Skeletal muscle tissue (tissue), 4 donors: ENCODE results near the gene SNRPA. TPM values are rescaled to one million over a fixed set of nuclear protein-coding genes. Genes with fewer than 3 reads are reported as not detected.

ENCODE experiments used
- H3K27ac ChIP-seq: one replicate; pipeline ENCODE4 v1.7.0; 2013; ENCODE audit warnings: mild to moderate bottlenecking, low read depth, low read length, inconsistent platforms
- H3K27me3 ChIP-seq, 3 donors: one replicate each; pipeline ENCODE4 v1.7.0; 2013; ENCODE audit warnings: low read length in 3 of 3; ENCODE audit not compliant: control insufficient read depth in 3 of 3, insufficient read depth in 3 of 3
- H3K36me3 ChIP-seq, 3 donors: one replicate each; pipeline ENCODE4 v1.7.0; 2013; ENCODE audit warnings: low read length in 3 of 3; ENCODE audit not compliant: control insufficient read depth in 3 of 3, insufficient read depth in 3 of 3
- H3K4me1 ChIP-seq, 3 donors: one replicate each; pipeline ENCODE4 v1.7.0; 2013; ENCODE audit warnings: low read length in 3 of 3, mild to moderate bottlenecking in 3 of 3; ENCODE audit not compliant: control insufficient read depth in 3 of 3, insufficient read depth in 3 of 3
- H3K4me3 ChIP-seq, 3 donors: one replicate each; pipeline ENCODE4 v1.7.0; 2013; ENCODE audit warnings: low read length in 3 of 3
- H3K9ac ChIP-seq, 3 donors: one replicate each; pipeline ENCODE4 v1.7.0; 2013; ENCODE audit warnings: low read length in 3 of 3, mild to moderate bottlenecking in 3 of 3, moderate library complexity in 2 of 3, low read depth in 1 of 3
- H3K9me3 ChIP-seq, 3 donors: one replicate each; pipeline ENCODE4 v1.7.0; 2013; ENCODE audit warnings: low read length in 3 of 3; ENCODE audit not compliant: control insufficient read depth in 3 of 3
- total RNA-seq: library from RNA; depleted of rRNA; stranded (reverse); fragments of >200 nt; gene quantifications from one replicate; pipeline ENCODE4 v1.2.3, GENCODE V29; 2014
- donor health status: Osteomylitis.

The SNRPA gene
- 7.8 TPM for total RNA-seq

DNA sequence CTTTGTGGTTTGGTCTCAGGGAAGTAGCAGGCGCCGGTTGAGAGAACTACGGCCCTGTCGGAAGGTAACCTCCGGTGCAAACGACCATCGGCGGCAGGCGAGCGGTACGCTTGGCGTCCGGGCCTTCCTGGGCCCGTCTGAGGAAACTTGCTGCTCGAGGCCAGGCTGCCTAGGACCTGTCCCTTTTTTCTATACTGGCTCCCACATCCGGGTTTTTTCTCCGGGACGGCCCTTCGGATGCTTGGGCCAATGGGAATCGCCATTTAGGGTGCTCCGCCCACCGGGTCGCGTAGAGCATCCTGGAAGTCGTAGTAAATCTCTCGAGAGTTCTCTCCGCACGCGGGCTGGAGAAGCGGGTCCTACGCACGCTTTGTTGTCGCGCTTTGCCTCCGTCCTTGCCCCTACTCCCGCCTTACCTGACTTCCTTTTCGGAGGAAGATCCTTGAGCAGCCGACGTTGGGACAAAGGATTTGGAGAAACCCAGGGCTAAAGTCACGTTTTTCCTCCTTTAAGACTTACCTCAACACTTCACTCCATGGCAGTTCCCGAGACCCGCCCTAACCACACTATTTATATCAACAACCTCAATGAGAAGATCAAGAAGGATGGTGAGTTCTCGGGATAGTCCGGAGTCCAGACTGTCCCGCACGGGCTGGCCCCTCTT, at the start of gene SNRPA:
Gene SNRPA (plus strand): TSS at position 330 of the 664 bp plus-strand sequence. CDS start 206 bp downstream, at position 536.
- Histone ChIP-seq H3K4me3 (peak within 1 kb of the TSS; percentile 93 to 97 (median 94)), H3K27ac (peak within 1 kb of the TSS; percentile 99), H3K36me3 (peaks cover 0 to 11% (median 3%) of the 10 kb centered on the region in 3 donors), H3K9me3 (no peaks in the 10 kb centered on the region), H3K9ac (peak within 1 kb of the TSS; percentile 87 to 92 (median 91)), H3K4me1 (peaks cover 22 to 42% (median 37%) of the 10 kb centered on the region in 3 donors), H3K27me3 (no peaks in the 10 kb centered on the region)

DNA sequence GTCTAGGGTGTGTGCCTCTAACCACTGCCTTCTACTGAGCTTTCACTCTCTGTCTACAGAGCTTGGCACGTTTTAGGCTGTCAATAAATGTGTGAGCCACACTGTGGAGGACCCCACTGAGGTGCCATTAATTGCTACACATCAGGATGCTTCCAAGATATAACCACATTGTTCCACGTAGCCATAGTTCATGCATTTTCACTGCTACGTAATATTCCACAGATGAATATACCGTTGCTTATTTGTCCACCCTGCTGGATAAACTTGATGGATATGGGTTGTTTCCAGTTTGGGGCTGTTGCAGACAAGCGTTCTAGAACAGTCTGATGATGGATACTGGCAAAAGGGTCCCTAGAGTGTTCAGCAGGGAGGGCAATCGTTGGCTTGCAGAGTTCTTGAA, 49.2 kb upstream of the SNRPA start:
- Histone ChIP-seq H3K27ac (no peak overlapping the region), H3K4me3 (no peak overlapping the region), H3K9ac (no peak overlapping the region), H3K27me3 (no peaks in the 10 kb centered on the region), H3K36me3 (peaks cover 50 to 54% (median 51%) of the 10 kb centered on the region in 3 donors), H3K9me3 (no peaks in the 10 kb centered on the region), H3K4me1 (peaks cover 0 to 4% (median 0%) of the 10 kb centered on the region in 3 donors)

GRCh38 chr19:40702337-40703012, 48.5 kb upstream of the SNRPA start:
- H3K4me3 ChIP-seq = no peak overlapping the region
- H3K27ac ChIP-seq = no peak overlapping the region
- no peak overlapping the region for H3K9ac ChIP-seq
- H3K36me3 ChIP-seq = peaks cover 50 to 54% (median 53%) of the 10 kb centered on the region in 3 donors
- H3K27me3 ChIP-seq = no peaks in the 10 kb centered on the region
- H3K9me3 ChIP-seq = no peaks in the 10 kb centered on the region
- H3K4me1 ChIP-seq = peaks cover 0 to 4% (median 0%) of the 10 kb centered on the region in 3 donors

DNA sequence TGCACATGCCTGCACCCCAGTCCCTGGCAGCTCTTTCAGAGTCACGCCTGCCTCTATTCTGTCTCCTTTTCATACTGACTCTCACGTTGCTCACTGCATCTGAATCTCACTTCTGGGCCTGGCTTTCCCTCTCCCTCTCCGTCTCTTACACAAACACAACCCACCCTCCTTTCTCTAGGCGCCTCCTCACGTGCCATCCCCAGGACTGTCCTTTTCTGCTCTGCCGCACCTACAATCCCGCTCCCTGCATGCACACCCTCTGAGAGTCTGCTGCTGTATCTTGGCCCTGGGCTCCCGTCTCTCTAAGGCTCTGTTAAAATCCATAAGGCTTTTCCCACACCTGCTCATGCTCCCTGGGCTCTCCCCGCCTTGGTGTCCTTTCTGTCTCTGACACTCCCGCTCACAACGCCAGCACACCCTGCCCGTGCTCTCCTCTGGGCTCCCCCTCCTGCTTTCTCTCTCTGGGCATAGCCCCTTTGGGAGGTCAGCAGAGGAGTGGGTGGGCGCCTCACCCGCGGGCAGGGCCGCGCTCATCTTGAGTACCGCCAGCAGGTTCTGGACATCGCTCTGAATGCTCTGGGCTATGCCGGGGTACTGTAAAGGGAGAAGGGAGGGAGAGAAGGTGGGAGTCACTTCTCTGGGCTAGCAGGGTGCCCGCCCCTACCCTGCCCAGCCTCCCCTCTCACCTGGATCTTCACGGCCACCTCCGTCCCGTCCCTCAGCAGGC, 47.8 kb upstream of the SNRPA start:
- Histone ChIP-seq H3K9me3 (no peaks in the 10 kb centered on the region), H3K9ac (no peak overlapping the region), H3K27ac (no peak overlapping the region), H3K4me3 (no peak overlapping the region), H3K27me3 (no peaks in the 10 kb centered on the region), H3K36me3 (peaks cover 50 to 58% (median 53%) of the 10 kb centered on the region in 3 donors), H3K4me1 (peaks cover 0 to 4% (median 0%) of the 10 kb centered on the region in 3 donors)

DNA sequence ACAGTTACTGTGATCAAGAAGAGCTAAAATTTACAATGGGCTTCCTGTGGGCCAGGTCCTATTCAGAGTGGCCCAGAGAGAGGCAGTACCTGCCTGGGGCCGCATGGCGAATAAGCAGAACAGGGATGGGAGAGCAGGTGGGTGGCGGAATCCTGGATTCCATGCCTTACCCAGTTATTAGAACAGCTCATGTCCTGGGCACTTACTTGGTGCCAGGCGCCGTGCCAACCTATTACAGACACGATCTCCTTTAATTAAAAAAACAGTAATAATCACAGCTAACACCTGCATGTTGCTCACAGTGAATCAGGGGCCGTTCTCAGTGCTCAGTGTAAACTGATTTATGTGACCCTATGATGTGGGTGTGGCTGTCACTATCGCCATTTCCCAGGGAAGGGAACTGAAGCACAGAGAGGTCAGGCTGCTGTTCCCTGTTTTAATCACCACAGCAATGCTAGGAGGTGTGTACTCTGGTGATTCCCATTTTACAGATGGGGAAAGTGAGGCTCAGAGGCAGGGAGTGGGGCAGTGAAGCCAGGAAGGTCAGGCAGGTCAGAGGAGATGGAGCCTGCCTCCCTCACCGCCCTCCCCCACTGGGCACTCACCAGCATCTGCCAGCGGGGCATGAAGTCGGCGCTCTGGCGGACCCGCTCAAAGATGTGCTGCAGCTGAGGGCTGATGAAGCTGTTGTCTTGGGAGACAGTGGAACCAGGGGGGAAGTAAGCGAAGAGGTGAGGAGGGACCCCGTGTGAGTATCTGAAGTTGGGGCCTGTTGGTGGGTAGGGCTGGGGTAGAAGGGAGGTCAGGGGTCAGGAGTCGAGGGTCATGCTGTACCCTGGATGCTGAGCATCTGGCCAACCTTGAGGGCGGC, 46.3 kb upstream of the SNRPA start:
- peaks cover 0 to 4% (median 0%) of the 10 kb centered on the region in 3 donors for H3K4me1 ChIP-seq
- H3K27me3 ChIP-seq = no peaks in the 10 kb centered on the region
- no peak overlapping the region for H3K4me3 ChIP-seq
- peaks cover 50 to 68% (median 52%) of the 10 kb centered on the region in 3 donors for H3K36me3 ChIP-seq
- no peak overlapping the region for H3K9ac ChIP-seq
- H3K27ac ChIP-seq = no peak overlapping the region
- no peaks in the 10 kb centered on the region for H3K9me3 ChIP-seq

DNA sequence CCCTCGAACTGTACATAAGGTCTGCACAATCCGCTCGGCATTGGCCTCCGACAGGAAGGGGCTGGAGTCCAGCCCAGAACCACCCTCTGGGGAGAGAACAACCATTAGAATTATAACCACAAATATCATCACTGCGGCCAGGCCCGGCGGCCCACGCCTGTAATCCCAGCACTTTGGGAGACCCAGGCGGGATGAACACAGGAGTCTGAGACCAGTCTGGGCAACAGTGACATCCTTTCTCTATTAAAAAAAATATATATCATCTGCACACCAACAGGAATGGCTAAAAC, 45.7 kb upstream of the SNRPA start:
- peaks cover 49 to 66% (median 51%) of the 10 kb centered on the region in 3 donors for H3K36me3 ChIP-seq

DNA sequence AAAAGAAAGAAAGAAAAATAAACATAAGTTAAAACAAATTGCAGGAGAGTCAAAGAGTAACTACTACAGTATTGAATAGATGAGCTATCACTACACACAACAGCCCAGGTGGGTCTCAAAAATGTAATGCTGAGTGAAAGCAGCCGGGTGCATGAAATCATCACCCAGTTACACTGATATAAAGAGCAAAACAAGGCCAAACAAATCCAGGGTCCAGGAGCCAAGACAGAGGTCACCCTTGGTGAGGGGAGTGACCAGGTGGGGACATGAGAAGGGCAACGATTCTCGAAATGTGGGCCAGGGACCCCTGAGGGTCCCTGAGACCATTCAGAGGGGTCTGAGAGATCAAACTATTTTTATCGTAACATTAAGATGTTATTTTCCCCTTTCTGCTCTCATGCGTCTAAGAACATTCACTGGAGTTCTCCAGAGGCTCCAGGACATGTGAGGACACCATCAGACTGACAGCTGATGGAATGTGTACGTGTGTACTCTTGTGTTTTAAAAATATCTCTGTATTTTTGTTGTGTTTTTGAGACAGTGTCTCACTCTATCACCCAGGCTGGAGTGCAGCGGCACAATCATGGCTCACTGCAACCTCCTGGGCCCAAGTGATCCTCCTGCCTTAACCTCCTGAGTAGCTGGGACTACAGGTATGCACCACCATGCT, 44.9 kb upstream of the SNRPA start:
- Histone ChIP-seq H3K4me3 (no peak overlapping the region), H3K9me3 (no peaks in the 10 kb centered on the region), H3K4me1 (peaks cover 0 to 4% (median 0%) of the 10 kb centered on the region in 3 donors), H3K36me3 (peaks cover 43 to 59% (median 54%) of the 10 kb centered on the region in 3 donors), H3K27ac (peak overlapping the region; percentile 28), H3K9ac (peak overlapping the region in 1 of 3 donors; percentile 11), H3K27me3 (no peaks in the 10 kb centered on the region)

More for the DNA sequence above, 45.7 kb upstream of the SNRPA start:
- Histone ChIP-seq H3K27ac (peak overlapping the region; percentile 28), H3K4me3 (no peak overlapping the region), H3K4me1 (peaks cover 0 to 4% (median 0%) of the 10 kb centered on the region in 3 donors), H3K9ac (no peak overlapping the region), H3K27me3 (no peaks in the 10 kb centered on the region), H3K9me3 (no peaks in the 10 kb centered on the region)

- Histone ChIP-seq H3K27ac (no peak overlapping the region), H3K9ac (no peak overlapping the region), H3K36me3 (peaks cover 31 to 53% (median 44%) of the 10 kb centered on the region in 3 donors), H3K9me3 (no peaks in the 10 kb centered on the region), H3K4me1 (peaks cover 0 to 4% (median 0%) of the 10 kb centered on the region in 3 donors), H3K4me3 (no peak overlapping the region), H3K27me3 (no peaks in the 10 kb centered on the region)
These were observed 43.4 kb upstream of the SNRPA start for GRCh38 chr19:40707615-40708014.

GRCh38 chr19:40709817-40710216, 41.2 kb upstream of the SNRPA start:
- H3K4me3 ChIP-seq = no peak overlapping the region
- peaks cover 15 to 40% (median 29%) of the 10 kb centered on the region in 3 donors for H3K36me3 ChIP-seq
- peaks cover 6 to 9% (median 6%) of the 10 kb centered on the region in 3 donors for H3K4me1 ChIP-seq

More at GRCh38 chr19:40709817-40710216, 41.2 kb upstream of the SNRPA start:
- Histone ChIP-seq H3K27me3 (no peaks in the 10 kb centered on the region), H3K27ac (no peak overlapping the region), H3K9ac (no peak overlapping the region), H3K9me3 (no peaks in the 10 kb centered on the region)
